HG03460 (cell line): ENCODE results near the gene BRIX1.
"Not testable (repeated sequence)": the region's sequence is repeated elsewhere in the genome, so short reads cannot be mapped to it uniquely, and the experiment has no call there.

Experiments
- ATAC-seq: cut with Tn5 transposase; IDR thresholded peaks from one replicate; pipeline ENCODE4 v1.9.1; 2021; ENCODE audit not compliant: unreplicated experiment

The BRIX1 gene

DNA sequence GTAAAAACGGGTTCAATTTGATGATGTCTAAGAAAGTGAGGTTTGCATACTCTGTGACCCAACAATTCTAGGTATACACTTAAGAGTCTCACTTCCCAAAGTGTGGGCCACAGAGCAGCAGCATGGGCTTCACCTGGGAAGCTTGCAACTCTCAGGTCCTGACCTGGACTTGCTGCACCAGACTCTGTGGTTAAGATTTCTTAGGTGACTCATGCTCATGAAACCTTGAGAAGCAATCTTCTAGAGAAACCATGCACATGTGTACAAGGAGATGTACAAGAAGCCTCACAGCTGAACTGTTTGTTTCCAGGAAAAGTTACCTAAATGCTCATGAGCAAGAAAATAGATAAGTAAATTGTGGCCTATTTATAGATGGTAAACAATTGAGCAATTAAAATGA is 43.8 kb downstream of the BRIX1 start:
- peak; percentile 92 for ATAC-seq

DNA sequence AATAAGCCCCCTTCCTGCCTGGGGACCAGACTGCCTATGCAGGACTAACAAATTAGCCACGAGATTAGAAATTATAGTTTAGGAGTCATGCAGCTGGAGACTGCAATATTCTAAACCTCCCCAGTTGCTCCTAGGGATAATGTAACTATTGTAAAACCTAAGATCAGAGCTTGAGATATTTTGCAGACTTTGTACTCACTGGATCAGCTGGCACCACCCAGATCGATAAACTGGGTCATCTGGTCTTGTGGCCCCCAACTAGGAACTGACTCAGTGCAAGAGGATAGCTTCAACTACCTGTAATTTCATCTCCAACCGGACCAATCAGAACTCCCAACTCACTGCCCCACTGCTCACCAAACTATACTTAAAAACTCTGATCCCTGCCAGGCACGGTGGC is 52.0 kb downstream of the BRIX1 start:
- no peak for ATAC-seq

DNA sequence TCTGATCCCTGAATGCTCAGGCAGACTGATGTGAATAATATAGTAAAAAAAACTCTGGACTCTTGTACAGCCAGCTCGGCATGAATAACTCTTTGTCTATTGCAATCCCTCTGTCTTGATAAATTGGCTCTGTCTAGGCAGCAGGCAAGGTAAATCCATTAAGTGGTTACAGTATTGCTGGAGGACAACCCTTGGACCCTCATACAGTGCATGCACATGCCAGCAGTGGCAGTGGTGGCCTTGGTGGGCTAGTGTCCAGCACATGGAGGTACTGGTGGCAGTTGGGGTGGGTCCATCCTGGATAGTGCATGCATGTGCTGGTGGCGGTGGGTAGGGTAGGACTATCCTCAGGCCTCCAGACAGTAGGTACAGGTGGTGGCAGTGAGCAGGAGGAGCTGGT is 52.7 kb downstream of the BRIX1 start:
- ATAC-seq, result no peak

DNA sequence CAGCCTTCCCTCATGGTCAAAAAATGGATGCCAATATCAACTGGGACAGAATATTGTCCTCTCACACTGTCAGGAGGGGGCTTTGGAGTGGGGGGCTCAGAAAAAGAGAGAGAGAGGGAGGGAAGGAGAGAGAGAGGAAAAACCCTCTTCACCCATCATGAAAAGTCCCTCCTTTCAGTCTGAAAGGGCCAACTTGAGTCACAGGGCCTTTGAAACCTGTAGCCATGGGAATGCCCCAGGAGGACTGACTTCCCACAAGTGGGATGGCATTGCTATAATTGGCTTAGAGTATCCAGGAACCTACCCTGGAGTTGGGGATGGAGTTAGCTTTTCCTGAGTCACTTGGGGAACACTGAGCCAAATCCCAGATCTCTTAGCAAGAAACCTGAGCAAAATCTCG is 55.0 kb downstream of the BRIX1 start:
- no peak for ATAC-seq

DNA sequence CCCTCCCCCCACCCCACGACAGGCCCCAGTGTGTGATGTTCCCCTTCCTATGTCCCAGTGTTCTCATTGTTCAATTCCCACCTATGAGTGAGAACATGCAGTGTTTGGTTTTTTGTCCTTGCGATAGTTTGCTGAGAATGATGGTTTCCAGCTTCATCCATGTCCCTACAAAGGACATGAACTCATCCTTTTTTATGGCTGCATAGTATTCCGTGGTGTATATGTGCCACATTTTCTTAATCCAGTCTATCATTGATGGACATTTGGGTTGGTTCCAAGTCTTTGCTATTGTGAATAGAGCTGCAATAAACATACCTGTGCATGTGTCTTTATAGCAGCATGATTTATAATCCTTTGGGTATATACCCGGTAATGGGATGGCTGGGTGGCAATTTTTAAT is 56.1 kb downstream of the BRIX1 start:
- not testable (repeated sequence) for ATAC-seq
